Mesothelial cell of epicardium (in vitro differentiated cells): ENCODE measurements around the gene GALNT2. TPM values are rescaled to one million over a fixed set of nuclear protein-coding genes. Genes with fewer than 3 reads are reported as not detected.

Experiments
- DNase-seq, 2 experiments: peaks; one replicate each; pipeline ENCODE4 v3.0.0; 2021; ENCODE audit warnings: low spot score in 2 of 2; ENCODE audit not compliant: unreplicated experiment in 2 of 2
- H3K27ac Mint-ChIP-seq: 2 replicates; pipeline ENCODE4 v1.8.0; 2021; ENCODE audit warnings: mixed read lengths
- H3K27me3 Mint-ChIP-seq: 2 replicates; pipeline ENCODE4 v1.8.0; 2021; ENCODE audit warnings: low read depth, mixed read lengths
- H3K36me3 Mint-ChIP-seq: 2 replicates; pipeline ENCODE4 v1.8.0; 2021; ENCODE audit warnings: mixed read lengths
- H3K4me1 Mint-ChIP-seq: 2 replicates; pipeline ENCODE4 v1.8.0; 2021; ENCODE audit warnings: mixed read lengths
- H3K4me3 Mint-ChIP-seq: 2 replicates; pipeline ENCODE4 v1.8.0; 2021; ENCODE audit warnings: mild to moderate bottlenecking, moderate library complexity, mixed read lengths
- H3K9me3 Mint-ChIP-seq: 2 replicates; pipeline ENCODE4 v1.8.0; 2021; ENCODE audit warnings: mixed read lengths
- CTCF ChIP-seq: fragments of 200-600 bp; sonication (generic); IDR thresholded peaks from one replicate; pipeline ENCODE4 v1.5.0; 2021; ENCODE audit warnings: antibody characterized with exemption; ENCODE audit not compliant: unreplicated experiment
- total RNA-seq: library from RNA; stranded (reverse); gene quantifications from 3 replicates; pipeline ENCODE4 v1.2.1, GENCODE V29; 2021

GALNT2 gene
- total RNA-seq, 1 donor from 2014 or later = 48.3 TPM

- H3K36me3 Mint-ChIP-seq = peaks cover 2% of the 10 kb centered on the region
- H3K27me3 Mint-ChIP-seq = no peaks in the 10 kb centered on the region
- H3K4me3 Mint-ChIP-seq = no peak overlapping the region
- DNase-seq = no peak
- H3K4me1 Mint-ChIP-seq = peaks cover 34% of the 10 kb centered on the region
- H3K27ac Mint-ChIP-seq = no peak overlapping the region
- TF ChIP-seq CTCF = no peak
- peaks cover 5% of the 10 kb centered on the region for H3K9me3 Mint-ChIP-seq
These were observed 88.0 kb downstream of the GALNT2 start for GRCh38 chr1:230155021-230155420.

- DNase-seq = no peak
- Mint-ChIP-seq H3K9me3 (peaks cover 5% of the 10 kb centered on the region), H3K27ac (no peak overlapping the region), H3K4me1 (peaks cover 33% of the 10 kb centered on the region), H3K27me3 (no peaks in the 10 kb centered on the region), H3K36me3 (peaks cover 2% of the 10 kb centered on the region), H3K4me3 (no peak overlapping the region)
- TF ChIP-seq CTCF = no peak
These were observed 89.0 kb downstream of the GALNT2 start for GRCh38 chr1:230156068-230156467.

- Mint-ChIP-seq H3K4me3 (no peak overlapping the region), H3K27ac (no peak overlapping the region), H3K4me1 (peaks cover 33% of the 10 kb centered on the region)
These were observed 89.5 kb downstream of the GALNT2 start for GRCh38 chr1:230156536-230156935.

DNA sequence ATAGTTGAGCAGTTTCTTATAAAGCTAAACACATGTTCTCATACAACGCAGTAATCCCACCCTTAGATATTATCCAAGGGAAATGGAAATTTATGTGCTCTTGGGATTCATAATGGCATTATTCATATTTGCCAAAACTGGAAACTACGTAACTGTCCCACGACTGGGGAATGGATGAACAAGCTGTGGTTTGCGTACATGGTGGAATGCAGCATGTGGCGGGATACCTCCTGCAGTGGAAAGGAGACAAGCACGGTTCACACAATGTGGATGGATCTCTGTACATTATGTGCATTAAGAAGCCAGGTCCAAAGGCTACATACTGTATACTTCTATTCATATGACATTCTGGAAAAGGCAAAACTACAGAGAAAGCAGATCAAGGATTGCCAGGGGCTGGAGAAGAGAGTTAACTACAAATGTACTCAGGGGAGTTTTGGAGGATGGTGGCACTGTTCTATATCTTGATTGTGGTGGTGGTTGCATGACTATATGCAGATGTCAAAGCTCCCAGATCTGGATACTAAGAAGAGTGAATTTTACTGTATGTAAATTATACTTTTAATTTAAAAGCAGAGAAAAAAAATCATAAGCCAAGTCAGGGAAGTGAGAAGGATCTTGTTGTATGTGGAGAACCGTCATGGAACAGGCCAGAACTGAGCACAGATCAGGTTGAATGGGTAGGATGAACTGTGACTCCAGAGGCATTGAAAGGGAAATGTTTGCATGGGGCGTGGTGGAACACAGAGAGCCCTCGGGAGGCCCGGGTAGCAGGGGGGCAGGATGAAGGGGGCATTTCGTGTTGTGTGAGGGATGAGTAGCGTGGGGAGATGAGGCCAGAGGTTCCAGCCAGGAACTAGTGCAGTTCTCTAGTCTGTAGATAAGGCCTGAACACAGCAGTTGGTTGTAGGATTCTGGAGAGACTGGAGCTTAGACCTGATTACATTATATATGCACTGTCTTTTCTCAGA lies 90.7 kb downstream of the GALNT2 start:
- Mint-ChIP-seq H3K27me3 (no peaks in the 10 kb centered on the region), H3K9me3 (peaks cover 5% of the 10 kb centered on the region), H3K4me1 (peaks cover 33% of the 10 kb centered on the region), H3K27ac (no peak overlapping the region), H3K4me3 (no peak overlapping the region), H3K36me3 (no peaks in the 10 kb centered on the region)
- no peak for TF ChIP-seq CTCF
- DNase-seq = no peak

More at GRCh38 chr1:230156536-230156935, 89.5 kb downstream of the GALNT2 start:
- no peaks in the 10 kb centered on the region for H3K27me3 Mint-ChIP-seq
- no peaks in the 10 kb centered on the region for H3K36me3 Mint-ChIP-seq
- peaks cover 5% of the 10 kb centered on the region for H3K9me3 Mint-ChIP-seq
- no peak for DNase-seq
- no peak for TF ChIP-seq CTCF

DNA sequence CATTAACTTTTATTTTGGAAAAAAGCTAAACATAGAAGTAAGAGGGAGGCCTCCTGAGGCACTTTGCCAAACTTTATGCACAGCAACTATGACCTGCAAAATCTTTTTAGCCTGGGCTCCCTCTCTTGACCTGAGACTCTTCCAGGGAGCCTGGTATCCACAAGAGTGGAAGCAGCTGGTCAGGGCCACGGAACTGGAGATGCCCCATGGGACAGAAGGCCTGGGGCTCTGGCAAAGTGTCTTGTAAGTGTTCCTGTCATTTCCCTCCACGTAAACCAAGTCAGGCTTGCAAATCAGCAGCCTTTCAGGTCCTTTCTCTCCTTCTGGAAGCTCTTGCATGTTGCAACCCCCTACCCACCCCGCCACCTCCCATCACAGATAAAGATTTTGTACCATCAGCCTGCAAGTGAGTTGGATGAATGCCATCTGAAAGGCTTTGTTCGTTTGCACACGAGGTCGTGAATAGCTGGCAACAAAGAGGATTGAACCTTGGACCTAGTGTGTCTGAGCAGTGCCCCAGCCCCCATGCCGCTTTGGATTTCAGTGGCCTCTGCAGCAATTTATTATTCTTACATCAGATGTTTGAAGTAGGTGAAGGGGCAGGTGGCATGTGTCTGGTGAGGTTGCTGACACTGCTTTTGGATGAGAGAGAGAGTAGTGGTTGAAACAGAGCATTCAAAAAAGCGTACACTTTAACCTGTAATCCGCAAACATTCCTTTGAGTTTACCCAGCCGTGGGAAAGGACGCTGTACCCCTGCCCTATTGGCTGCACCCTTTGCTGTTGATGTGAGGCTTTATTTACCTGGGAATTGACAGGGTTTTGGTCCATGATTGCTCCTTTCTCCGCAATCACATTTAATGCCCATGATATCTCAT lies 91.6 kb downstream of the GALNT2 start:
- no peak overlapping the region for H3K27ac Mint-ChIP-seq
- no peaks in the 10 kb centered on the region for H3K36me3 Mint-ChIP-seq
- H3K4me1 Mint-ChIP-seq = peaks cover 25% of the 10 kb centered on the region
- no peak overlapping the region for H3K4me3 Mint-ChIP-seq
- no peak for TF ChIP-seq CTCF
- no peaks in the 10 kb centered on the region for H3K27me3 Mint-ChIP-seq
- peaks cover 5% of the 10 kb centered on the region for H3K9me3 Mint-ChIP-seq
- DNase-seq = no peak
